ENCODE data around the gene PSMD9. TPM values are rescaled to one million over a fixed set of nuclear protein-coding genes. Genes with fewer than 3 reads are reported as not detected.

PSMD9 gene
- total RNA-seq, 2 experiments from 2014 or later, result 89.2 to 142 TPM

GRCh38 chr12:121947981-121948380 is 59.4 kb downstream of the PSMD9 start:
- no peak for DNase-seq (ENCODE audit: low spot score)
- intact Hi-C loops (cut with micrococcal nuclease; ENCODE audit: unreplicated experiment), result no loop called here
- Histone ChIP-seq H3K9me3 (ENCODE audit: low read length) (peaks cover 15% of the 10 kb centered on the region), H3K4me3 (ENCODE audit: low read depth, low read length, poor library complexity, severe bottlenecking) (no peak overlapping the region), H3K27ac (ENCODE audit: low read depth, low read length, poor library complexity, severe bottlenecking) (no peak overlapping the region), H2AFZ (ENCODE audit: low read length) (no peak overlapping the region), H3K79me2 (ENCODE audit: insufficient read depth, low read depth, low read length) (no peaks in the 10 kb centered on the region), H3K36me3 (ENCODE audit: insufficient read depth, low read length) (peaks cover 32% of the 10 kb centered on the region), H3K4me2 (ENCODE audit: low read length) (no peak overlapping the region), H3K4me1 (ENCODE audit: insufficient read depth, low read length, poor library complexity, severe bottlenecking) (no peaks in the 10 kb centered on the region), H4K20me1 (ENCODE audit: insufficient read depth, low read length) (no peaks in the 10 kb centered on the region), H3K9me2 (ENCODE audit: insufficient read depth, low read length) (no peaks in the 10 kb centered on the region)
- no TSS peak for BruUV-seq (replicated peaks)
- ChIA-PET POLR2A (interaction anchor here (0.6 to 0.9 kb wide), 4 partner anchors 13 to 838 kb away, joined by 3 read pairs; no protein-coding TSS in a partner anchor), CTCF (ENCODE audit: unreplicated experiment) (no interaction called here)
- TF ChIP-seq EZH2phosphoT487 (IDR thresholded peaks at IDR 0.05; ENCODE audit: borderline replicate concordance, low read depth, low read length) (no peak), CTCF (conservative IDR thresholded peaks at IDR 0.05; ENCODE audit: low read length) (no peak)

GRCh38 chr12:121949648-121950397 is 61.2 kb downstream of the PSMD9 start:
- H3K4me1 ChIP-seq (ENCODE audit: insufficient read depth, low read length, poor library complexity, severe bottlenecking), result no peaks in the 10 kb centered on the region
- TF ChIP-seq EZH2phosphoT487 (IDR thresholded peaks at IDR 0.05; ENCODE audit: borderline replicate concordance, low read depth, low read length) (no peak), CTCF (conservative IDR thresholded peaks at IDR 0.05; ENCODE audit: low read length) (no peak)
- no peaks in the 10 kb centered on the region for H4K20me1 ChIP-seq (ENCODE audit: insufficient read depth, low read length)
- no peak overlapping the region for H3K4me3 ChIP-seq (ENCODE audit: low read depth, low read length, poor library complexity, severe bottlenecking)
- H3K79me2 ChIP-seq (ENCODE audit: insufficient read depth, low read depth, low read length), result no peaks in the 10 kb centered on the region
- no peak overlapping the region for H3K4me2 ChIP-seq (ENCODE audit: low read length)
- H2AFZ ChIP-seq (ENCODE audit: low read length), result no peak overlapping the region
- intact Hi-C loops (cut with micrococcal nuclease; ENCODE audit: unreplicated experiment), result no loop called here
- DNase-seq (ENCODE audit: low spot score), result no peak
- H3K27ac ChIP-seq (ENCODE audit: low read depth, low read length, poor library complexity, severe bottlenecking), result no peak overlapping the region
- no TSS peak for BruUV-seq (replicated peaks)
- ChIA-PET CTCF (ENCODE audit: unreplicated experiment) (no interaction called here), POLR2A (no interaction called here)
- peaks cover 24% of the 10 kb centered on the region for H3K9me3 ChIP-seq (ENCODE audit: low read length)
- H3K9me2 ChIP-seq (ENCODE audit: insufficient read depth, low read length), result no peaks in the 10 kb centered on the region
- peaks cover 27% of the 10 kb centered on the region for H3K36me3 ChIP-seq (ENCODE audit: insufficient read depth, low read length)

GRCh38 chr12:121953117-121953692 is 64.6 kb downstream of the PSMD9 start:
- Histone ChIP-seq H3K9me3 (ENCODE audit: low read length) (peaks cover 14% of the 10 kb centered on the region), H3K4me3 (ENCODE audit: low read depth, low read length, poor library complexity, severe bottlenecking) (no peak overlapping the region), H3K9me2 (ENCODE audit: insufficient read depth, low read length) (no peaks in the 10 kb centered on the region), H3K79me2 (ENCODE audit: insufficient read depth, low read depth, low read length) (no peaks in the 10 kb centered on the region), H3K4me2 (ENCODE audit: low read length) (no peak overlapping the region), H4K20me1 (ENCODE audit: insufficient read depth, low read length) (no peaks in the 10 kb centered on the region), H2AFZ (ENCODE audit: low read length) (no peak overlapping the region), H3K4me1 (ENCODE audit: insufficient read depth, low read length, poor library complexity, severe bottlenecking) (peaks cover 11% of the 10 kb centered on the region), H3K36me3 (ENCODE audit: insufficient read depth, low read length) (peaks cover 11% of the 10 kb centered on the region), H3K27ac (ENCODE audit: low read depth, low read length, poor library complexity, severe bottlenecking) (no peak overlapping the region)
- DNase-seq (ENCODE audit: low spot score), result no peak
- CTCF ChIA-PET (ENCODE audit: unreplicated experiment), result no interaction called here
- no peak for TF ChIP-seq EZH2phosphoT487 (IDR thresholded peaks at IDR 0.05; ENCODE audit: borderline replicate concordance, low read depth, low read length)
- no peak for TF ChIP-seq CTCF (conservative IDR thresholded peaks at IDR 0.05; ENCODE audit: low read length)
- POLR2A ChIA-PET, result no interaction called here
- intact Hi-C loops (cut with micrococcal nuclease; ENCODE audit: unreplicated experiment), result no loop called here
- BruUV-seq (replicated peaks), result no TSS peak
